Upper lobe of right lung (tissue), 1 donor: ENCODE data around the gene TTC28. TPM values are rescaled to one million over a fixed set of nuclear protein-coding genes. Genes with fewer than 3 reads are reported as not detected.
"Not testable (repeated sequence)": the region's sequence is repeated elsewhere in the genome, so short reads cannot be mapped to it uniquely, and the experiment has no call there.

Source experiments
- ATAC-seq: fragments of 200-7000 bp; cut with Tn5 transposase; one replicate; pipeline ENCODE4 v1.9.1; 2020; ENCODE audit warnings: mild to moderate bottlenecking, moderate library complexity
- DNase-seq: peaks from one replicate; pipeline ENCODE4 v3.0.0-alpha.2; 2020
- H3K27ac ChIP-seq: fragments of 200-600 bp; one replicate; pipeline ENCODE4 v1.8.0; 2022
- H3K27me3 ChIP-seq: fragments of 200-600 bp; one replicate; pipeline ENCODE4 v1.8.0; 2022; ENCODE audit warnings: mild to moderate bottlenecking
- H3K36me3 ChIP-seq: fragments of 200-600 bp; one replicate; pipeline ENCODE4 v1.8.0; 2022
- H3K4me1 ChIP-seq: fragments of 200-600 bp; one replicate; pipeline ENCODE4 v1.8.0; 2022
- H3K4me3 ChIP-seq: fragments of 200-600 bp; one replicate; pipeline ENCODE4 v1.8.0; 2022; ENCODE audit warnings: mild to moderate bottlenecking
- H3K9me3 ChIP-seq: fragments of 200-600 bp; one replicate; pipeline ENCODE4 v1.8.0; 2022
- intact Hi-C: fragments of 100-400 bp; cut with DNase I; formaldehyde crosslinking; loops from one replicate; pipeline ENCODE4 v1.11.0; 2022
- total RNA-seq: library from RNA; stranded (reverse); fragmentation: NEBNext Ultra II Directional; extraction: Animal tissue kit (Norgen Biotek cat#: 25700); gene quantifications from one replicate; pipeline ENCODE4 v1.2.1, GENCODE V29; 2021
- TF ChIP-seq, protein P1 (sequence below): fragments of 200-600 bp; IDR thresholded peaks from one replicate; pipeline ENCODE4 v1.8.0; 2022; ENCODE audit warnings: antibody characterized with exemption
- donor health status: DM: no; HTN: yes; CAD: no; lungs with severe emphysema.

Gene TTC28
- total RNA-seq, 1 donor from 2014 or later, result 48.7 TPM

DNA sequence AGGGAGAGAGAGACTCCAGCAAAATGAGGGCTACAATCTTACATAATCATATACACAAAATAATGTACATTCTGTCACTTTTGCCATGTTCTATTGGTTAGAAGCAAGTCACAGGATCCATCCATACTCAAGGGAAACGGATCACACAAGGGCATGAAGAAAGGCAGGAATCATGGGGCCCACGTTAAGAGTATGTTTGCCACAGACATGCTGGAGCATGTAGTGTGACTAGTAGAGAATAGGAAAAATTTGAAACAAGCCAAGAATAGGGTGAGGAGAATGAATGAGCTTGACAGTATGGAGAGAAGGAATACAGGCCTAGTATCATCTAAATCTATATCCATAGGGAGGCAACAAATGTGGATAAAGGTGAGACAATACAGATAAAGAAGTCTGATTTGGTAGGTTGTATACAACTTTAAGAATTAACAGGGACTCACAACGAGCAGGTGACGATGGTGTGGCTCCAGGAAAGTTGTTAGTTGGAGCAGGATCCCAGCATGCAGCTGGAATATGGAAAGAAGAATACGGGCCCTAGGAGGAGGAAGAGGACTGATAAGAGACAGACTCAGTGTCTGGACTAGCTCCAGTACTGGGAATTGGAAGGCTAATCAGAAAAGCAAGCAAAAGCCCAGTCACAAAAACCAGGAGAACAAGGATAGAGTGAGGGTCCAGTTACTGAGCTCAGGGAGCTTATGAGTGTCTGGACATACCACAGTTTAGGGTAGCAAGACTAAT, 458.8 kb downstream of the TTC28 start:
- TF ChIP-seq, protein P1, sequence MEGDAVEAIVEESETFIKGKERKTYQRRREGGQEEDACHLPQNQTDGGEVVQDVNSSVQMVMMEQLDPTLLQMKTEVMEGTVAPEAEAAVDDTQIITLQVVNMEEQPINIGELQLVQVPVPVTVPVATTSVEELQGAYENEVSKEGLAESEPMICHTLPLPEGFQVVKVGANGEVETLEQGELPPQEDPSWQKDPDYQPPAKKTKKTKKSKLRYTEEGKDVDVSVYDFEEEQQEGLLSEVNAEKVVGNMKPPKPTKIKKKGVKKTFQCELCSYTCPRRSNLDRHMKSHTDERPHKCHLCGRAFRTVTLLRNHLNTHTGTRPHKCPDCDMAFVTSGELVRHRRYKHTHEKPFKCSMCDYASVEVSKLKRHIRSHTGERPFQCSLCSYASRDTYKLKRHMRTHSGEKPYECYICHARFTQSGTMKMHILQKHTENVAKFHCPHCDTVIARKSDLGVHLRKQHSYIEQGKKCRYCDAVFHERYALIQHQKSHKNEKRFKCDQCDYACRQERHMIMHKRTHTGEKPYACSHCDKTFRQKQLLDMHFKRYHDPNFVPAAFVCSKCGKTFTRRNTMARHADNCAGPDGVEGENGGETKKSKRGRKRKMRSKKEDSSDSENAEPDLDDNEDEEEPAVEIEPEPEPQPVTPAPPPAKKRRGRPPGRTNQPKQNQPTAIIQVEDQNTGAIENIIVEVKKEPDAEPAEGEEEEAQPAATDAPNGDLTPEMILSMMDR, result no peak
- Histone ChIP-seq H3K36me3 (no peaks in the 10 kb centered on the region), H3K4me3 (no peak overlapping the region), H3K27ac (no peak overlapping the region), H3K27me3 (no peaks in the 10 kb centered on the region), H3K4me1 (no peaks in the 10 kb centered on the region), H3K9me3 (no peaks in the 10 kb centered on the region)
- intact Hi-C loops, result no loop called here
- ATAC-seq (no peak), DNase-seq (no peak)

DNA sequence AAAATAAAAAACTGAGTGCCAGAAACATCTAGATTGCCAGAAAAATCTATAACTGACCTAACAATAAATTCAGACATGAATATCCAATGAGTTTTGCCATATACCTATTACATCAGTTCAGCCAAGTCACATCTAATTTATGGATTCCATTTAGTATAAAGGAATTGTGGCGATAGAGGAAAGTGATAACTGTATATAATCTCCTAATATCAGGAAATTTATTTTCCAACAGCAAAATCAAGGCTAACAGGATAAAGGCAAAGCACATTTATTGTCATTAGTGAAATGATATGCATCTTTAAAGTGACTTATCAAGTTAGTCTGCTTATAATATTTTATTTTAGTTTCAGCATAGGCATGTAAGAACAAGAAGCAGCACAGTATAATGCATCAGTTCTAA, 462.4 kb downstream of the TTC28 start:
- Histone ChIP-seq H3K4me1 (no peaks in the 10 kb centered on the region), H3K27ac (no peak overlapping the region), H3K36me3 (no peaks in the 10 kb centered on the region), H3K9me3 (no peaks in the 10 kb centered on the region), H3K27me3 (no peaks in the 10 kb centered on the region), H3K4me3 (no peak overlapping the region)
- TF ChIP-seq, protein P1, result no peak
- intact Hi-C loops, result no loop called here
- no peak for ATAC-seq
- no peak for DNase-seq

DNA sequence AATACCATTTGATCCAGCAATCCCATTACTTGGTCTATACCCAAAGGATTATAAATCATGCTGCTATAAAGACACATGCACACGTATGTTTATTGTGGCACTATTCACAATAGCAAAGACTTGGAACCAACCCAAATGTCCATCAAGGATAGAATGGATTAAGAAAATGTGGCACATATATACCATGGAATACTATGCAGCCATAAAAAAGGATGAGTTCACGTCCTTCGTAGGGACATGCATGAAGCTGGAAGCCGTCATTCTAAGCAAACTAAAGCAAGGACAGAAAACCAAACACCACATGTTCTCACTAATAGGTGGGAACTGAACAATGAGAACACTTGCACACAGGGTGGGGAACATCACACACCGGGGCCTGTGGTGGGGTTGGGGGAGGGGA, 464.9 kb downstream of the TTC28 start:
- DNase-seq, H3K4me1 ChIP-seq, H3K27me3 ChIP-seq, intact Hi-C loops, H3K9me3 ChIP-seq, H3K36me3 ChIP-seq, ATAC-seq, H3K4me3 ChIP-seq, H3K27ac ChIP-seq: not testable (repeated sequence)

DNA sequence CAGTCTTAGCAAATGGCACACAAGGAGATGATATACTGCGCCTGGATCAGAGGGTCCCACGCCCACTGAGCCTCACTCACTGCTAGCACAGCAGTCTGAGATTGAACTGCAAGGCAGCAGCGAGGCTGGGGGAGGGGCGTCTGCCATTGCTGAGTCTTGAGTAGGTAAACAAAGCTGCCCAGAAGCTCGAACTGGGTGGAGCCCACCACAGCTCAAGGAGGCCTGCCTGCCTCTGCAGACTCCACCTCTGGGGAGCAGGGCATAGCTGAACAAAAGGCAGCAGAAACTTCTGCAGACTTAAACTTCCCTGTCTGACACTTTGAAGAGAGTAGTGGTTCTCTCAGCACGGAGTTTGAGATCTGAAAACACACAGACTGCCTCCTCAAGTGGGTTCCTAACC, 470.2 kb downstream of the TTC28 start:
- H3K27me3 ChIP-seq, H3K4me3 ChIP-seq, DNase-seq, H3K9me3 ChIP-seq, H3K27ac ChIP-seq, ATAC-seq, intact Hi-C loops, H3K4me1 ChIP-seq, H3K36me3 ChIP-seq: not testable (repeated sequence)

DNA sequence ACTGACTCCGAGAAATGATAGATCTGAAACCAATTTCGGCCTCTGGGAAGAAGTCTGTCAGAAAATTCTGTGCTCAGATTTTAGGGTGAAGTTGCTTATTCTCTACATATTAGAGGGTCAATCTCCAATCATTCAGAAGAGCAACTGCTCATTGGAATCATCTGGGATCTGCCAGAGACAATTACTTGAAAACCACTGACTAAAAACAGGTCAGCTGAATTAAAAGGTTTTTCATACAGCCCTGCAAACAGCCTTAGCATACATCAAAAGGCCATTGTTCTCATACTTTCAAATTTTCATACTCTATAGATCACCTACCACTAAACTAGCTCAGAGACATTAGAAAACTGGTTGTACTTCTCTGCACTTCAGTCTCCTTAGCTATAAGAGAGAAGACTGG, 470.9 kb downstream of the TTC28 start:
- peaks cover 9% of the 10 kb centered on the region for H3K4me1 ChIP-seq
- DNase-seq (no peak), ATAC-seq (no peak)
- intact Hi-C loops, result no loop called here
- H3K36me3 ChIP-seq, result no peaks in the 10 kb centered on the region
- TF ChIP-seq, protein P1, result no peak
- no peak overlapping the region for H3K27ac ChIP-seq
- H3K27me3 ChIP-seq, result no peaks in the 10 kb centered on the region
- H3K9me3 ChIP-seq, result no peaks in the 10 kb centered on the region
- H3K4me3 ChIP-seq, result no peak overlapping the region

DNA sequence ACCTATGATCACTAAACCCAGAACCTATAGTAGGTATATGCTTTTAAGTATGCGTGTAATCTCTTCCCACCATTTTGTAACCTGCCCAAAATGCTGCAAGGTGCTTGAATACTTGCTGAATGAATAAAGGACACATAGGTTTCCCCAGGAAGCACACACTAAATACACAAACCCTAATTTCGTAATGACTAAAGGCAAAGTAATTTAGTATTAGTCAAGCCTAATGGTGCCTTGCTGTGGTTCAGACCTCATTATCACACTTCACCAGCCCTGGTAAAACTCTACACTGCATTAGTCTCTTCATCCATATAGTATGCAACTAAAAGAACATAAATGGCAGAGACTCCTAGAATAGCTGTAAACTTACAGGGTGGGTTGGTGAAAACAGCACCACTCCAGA, 471.6 kb downstream of the TTC28 start:
- no peaks in the 10 kb centered on the region for H3K9me3 ChIP-seq
- TF ChIP-seq, protein P1, result no peak
- H3K36me3 ChIP-seq, result no peaks in the 10 kb centered on the region
- peaks cover 9% of the 10 kb centered on the region for H3K4me1 ChIP-seq
- intact Hi-C loops, result no loop called here
- H3K27ac ChIP-seq, result no peak overlapping the region
- no peak for DNase-seq
- no peak overlapping the region for H3K4me3 ChIP-seq
- no peaks in the 10 kb centered on the region for H3K27me3 ChIP-seq
- no peak for ATAC-seq
